Ishikawa (cell line): Measurements from ENCODE around the gene TMEM45A.

ENCODE experiments used
- CEBPB ChIP-seq: IDR thresholded peaks from 2 replicates; pipeline ENCODE4 v1.6.1; 2012
- CREB1 ChIP-seq: IDR thresholded peaks from 2 replicates; pipeline ENCODE4 v1.6.1; 2012; ENCODE audit warnings: low read depth
- MAX ChIP-seq: IDR thresholded peaks from 2 replicates; pipeline ENCODE4 v1.6.1; 2012
- NFIC ChIP-seq: IDR thresholded peaks from 2 replicates; pipeline ENCODE4 v1.6.1; 2012
- RAD21 ChIP-seq: IDR thresholded peaks from 2 replicates; pipeline ENCODE4 v1.6.1; 2012; ENCODE audit warnings: low read depth
- REST ChIP-seq: IDR thresholded peaks from 2 replicates; pipeline ENCODE4 v1.6.1; 2012; ENCODE audit warnings: low read depth, mild to moderate bottlenecking
- TAF1 ChIP-seq: IDR thresholded peaks from 2 replicates; pipeline ENCODE4 v1.6.1; 2012; ENCODE audit warnings: low read depth, mild to moderate bottlenecking
- TEAD4 ChIP-seq: IDR thresholded peaks from 2 replicates; pipeline ENCODE4 v1.6.1; 2012
- YY1 ChIP-seq: IDR thresholded peaks from 2 replicates; pipeline ENCODE4 v1.6.1; 2012; ENCODE audit warnings: low read depth

GRCh38 chr3:100562224-100562857 lies 69.9 kb downstream of the TMEM45A start:
- TF ChIP-seq RAD21 (no peak), NFIC (no peak), TEAD4 (no peak), CREB1 (no peak), YY1 (no peak), TAF1 (no peak), REST (no peak), MAX (no peak), CEBPB (no peak)
